Stimulated activated naive CD4-positive, alpha-beta T cell (primary cell): ENCODE data around the gene TMIE.
"Not testable (repeated sequence)": the region's sequence is repeated elsewhere in the genome, so short reads cannot be mapped to it uniquely, and the experiment has no call there.

Experiments used
- DNase-seq, 6 experiments: peaks; one replicate each; lab custom pipeline; 2025; lab: John Stamatoyannopoulos, UW

The TMIE gene

GRCh38 chr3:46722443-46722842, 21.3 kb downstream of the TMIE start:
- no peak for DNase-seq

GRCh38 chr3:46724424-46724823, 23.2 kb downstream of the TMIE start:
- no peak for DNase-seq

- no peak for DNase-seq
Measured at GRCh38 chr3:46725621-46726314, 24.6 kb downstream of the TMIE start.

- DNase-seq: no peak
Measured at GRCh38 chr3:46729038-46729437, 27.8 kb downstream of the TMIE start.

- DNase-seq: no peak
Measured at GRCh38 chr3:46730819-46731218, 29.6 kb downstream of the TMIE start.

- no peak for DNase-seq
Measured at GRCh38 chr3:46731795-46732194, 30.6 kb downstream of the TMIE start.

- DNase-seq: no peak
Measured at GRCh38 chr3:46733026-46733800, 32.0 kb downstream of the TMIE start.

- DNase-seq: no peak
Measured at GRCh38 chr3:46734773-46735172, 33.6 kb downstream of the TMIE start.

GRCh38 chr3:46736006-46736872, 35.0 kb downstream of the TMIE start:
- no peak for DNase-seq

- no peak for DNase-seq
Measured at GRCh38 chr3:46737329-46737731, 36.1 kb downstream of the TMIE start.

GRCh38 chr3:46739565-46739964, 38.4 kb downstream of the TMIE start:
- not testable (repeated sequence) for DNase-seq

GRCh38 chr3:46742992-46743585, 41.9 kb downstream of the TMIE start:
- no peak for DNase-seq

- no peak for DNase-seq
Measured at GRCh38 chr3:46746711-46747110, 45.5 kb downstream of the TMIE start.

- no peak for DNase-seq
Measured at GRCh38 chr3:46748170-46748569, 47.0 kb downstream of the TMIE start.

GRCh38 chr3:46749129-46749528, 47.9 kb downstream of the TMIE start:
- no peak for DNase-seq

- no peak for DNase-seq
Measured at GRCh38 chr3:46750555-46751038, 49.4 kb downstream of the TMIE start.

- not testable (repeated sequence) for DNase-seq
Measured at GRCh38 chr3:46753127-46753526, 51.9 kb downstream of the TMIE start.

GRCh38 chr3:46755646-46756045, 54.5 kb downstream of the TMIE start:
- DNase-seq: no peak

GRCh38 chr3:46756642-46757041, 55.5 kb downstream of the TMIE start:
- no peak for DNase-seq

- no peak for DNase-seq
Measured at GRCh38 chr3:46759239-46760167, 58.3 kb downstream of the TMIE start.
